HepG2 (cell line): ENCODE measurements around the gene AMBRA1. TPM values are rescaled to one million over a fixed set of nuclear protein-coding genes. Genes with fewer than 3 reads are reported as not detected.

Experiments
- CCDC6 ChIP-seq: sonication (generic); formaldehyde crosslinking; IDR thresholded peaks from 2 replicates; pipeline ENCODE4 v1.8.1; 2022; ENCODE audit warnings: mild to moderate bottlenecking, missing genetic modification reagents, moderate library complexity
- EHMT2 ChIP-seq: fragments of 200-600 bp; sonication (generic); IDR thresholded peaks from 2 replicates; pipeline ENCODE4 v1.7.0; 2017; ENCODE audit warnings: antibody characterized with exemption, low read depth, low read length, borderline replicate concordance
- EP300 ChIP-seq, 3 experiments: sonication (generic) in 1 of 3; formaldehyde crosslinking in 1 of 3; IDR thresholded peaks; 2 replicates each; pipeline versions ENCODE4 v1.5.1 to v1.6.1; 2011 to 2020; ENCODE audit warnings: low read depth in 2 of 3, low read length in 2 of 3, borderline replicate concordance in 1 of 3, improper control_type of control experiment in 1 of 3, mild to moderate bottlenecking in 1 of 3, missing genetic modification reagents in 1 of 3, moderate library complexity in 1 of 3
- HMGA1 ChIP-seq: sonication (generic); formaldehyde crosslinking; conservative IDR thresholded peaks from 2 replicates; pipeline ENCODE4 v1.4.0; 2020; ENCODE audit warnings: missing genetic modification reagents
- HOMEZ ChIP-seq: IDR thresholded peaks from 2 replicates; pipeline ENCODE4 v1.6.1; 2016; ENCODE audit warnings: low read depth
- MEIS2 ChIP-seq: sonication (generic); formaldehyde crosslinking; IDR thresholded peaks from 2 replicates; pipeline ENCODE4 v1.9.0; 2021; ENCODE audit warnings: mild to moderate bottlenecking, missing genetic modification reagents
- NR2F2 ChIP-seq: IDR thresholded peaks from 2 replicates; pipeline ENCODE4 v1.6.1; 2012; ENCODE audit warnings: low read depth, inconsistent platforms, borderline replicate concordance
- PLSCR1 ChIP-seq: sonication (generic); formaldehyde crosslinking; IDR thresholded peaks from 2 replicates; pipeline ENCODE4 v1.5.0; 2020; ENCODE audit warnings: missing genetic modification reagents, mild to moderate bottlenecking, borderline replicate concordance
- PPARG ChIP-seq: conservative IDR thresholded peaks from 2 replicates; pipeline ENCODE4 v1.6.1; 2016; ENCODE audit warnings: missing biosample characterization, missing genetic modification reagents
- SMAD3 ChIP-seq: sonication (generic); formaldehyde crosslinking; IDR thresholded peaks from 2 replicates; pipeline ENCODE4 v1.4.0; 2020; ENCODE audit warnings: missing genetic modification reagents
- SRY ChIP-seq: sonication (generic); formaldehyde crosslinking; IDR thresholded peaks from 2 replicates; pipeline ENCODE4 v1.8.0; 2022; ENCODE audit warnings: mild to moderate bottlenecking, missing genetic modification reagents
- THYN1 ChIP-seq: sonication (generic); formaldehyde crosslinking; IDR thresholded peaks from 2 replicates; pipeline ENCODE4 v1.8.1; 2023; ENCODE audit warnings: low read depth, mild to moderate bottlenecking, moderate library complexity, missing genetic modification reagents, borderline replicate concordance
- ZBTB8A ChIP-seq: sonication (generic); formaldehyde crosslinking; IDR thresholded peaks from 2 replicates; pipeline ENCODE4 v1.4.0; 2020; ENCODE audit warnings: mild to moderate bottlenecking, low read depth, missing genetic modification reagents, borderline replicate concordance
- ZNF510 ChIP-seq: sonication (generic); formaldehyde crosslinking; IDR thresholded peaks from 2 replicates; pipeline ENCODE4 v1.4.0; 2020; ENCODE audit warnings: low read depth, mild to moderate bottlenecking, missing genetic modification reagents
- ZNF576 ChIP-seq: sonication (generic); formaldehyde crosslinking; IDR thresholded peaks from 2 replicates; pipeline ENCODE4 v1.4.0; 2020; ENCODE audit warnings: mild to moderate bottlenecking, missing genetic modification reagents
- ZNF652 ChIP-seq: IDR thresholded peaks from 2 replicates; pipeline ENCODE4 v1.6.1; 2016; ENCODE audit warnings: low read depth, borderline replicate concordance
- ZNF678 ChIP-seq: sonication (generic); formaldehyde crosslinking; IDR thresholded peaks from 2 replicates; pipeline ENCODE4 v1.4.0; 2020; ENCODE audit warnings: mild to moderate bottlenecking, missing genetic modification reagents
- polyA plus RNA-seq, 8 experiments: library from polyadenylated mRNA; depleted of rRNA in 3 of 8; stranded (reverse) in 7 of 8; unstranded in 1 of 8; fragments of >200 nt; fragmentation: Illumina TruSeq in 4 of 8; extraction: Trizol in 4 of 8; gene quantifications; 2 replicates each; pipeline versions ENCODE4 v1.2.1 to v1.2.3, GENCODE V29; 2011 to 2016; ENCODE audit warnings: low read depth in 4 of 8, missing spikeins in 1 of 8, mixed read lengths in 1 of 8; ENCODE audit not compliant: insufficient read depth in 1 of 8
- total RNA-seq, 5 experiments: library from RNA; depleted of rRNA; stranded (reverse); fragments of >200 nt; fragmentation: Illumina TruSeq; extraction: Trizol; gene quantifications; 2 replicates each; pipeline ENCODE4 v1.2.3, GENCODE V29; 2016; ENCODE audit warnings: low read depth in 1 of 5
- TF ChIP-seq, protein P1 (sequence below): sonication (generic); formaldehyde crosslinking; IDR thresholded peaks from 2 replicates; pipeline ENCODE4 v1.8.1; 2023; ENCODE audit warnings: mild to moderate bottlenecking, moderate library complexity, missing genetic modification reagents
- TF ChIP-seq, protein P2 (sequence below): sonication (generic); formaldehyde crosslinking; IDR thresholded peaks from 2 replicates; pipeline ENCODE4 v1.4.0; 2020; ENCODE audit warnings: mild to moderate bottlenecking, missing genetic modification reagents

The AMBRA1 gene
- total and polyA plus RNA-seq, 2 of the 13 experiments (the other 11 are each of a cell fraction or from before 2014, with no cell fraction given): 15.7 to 26.0 TPM

DNA sequence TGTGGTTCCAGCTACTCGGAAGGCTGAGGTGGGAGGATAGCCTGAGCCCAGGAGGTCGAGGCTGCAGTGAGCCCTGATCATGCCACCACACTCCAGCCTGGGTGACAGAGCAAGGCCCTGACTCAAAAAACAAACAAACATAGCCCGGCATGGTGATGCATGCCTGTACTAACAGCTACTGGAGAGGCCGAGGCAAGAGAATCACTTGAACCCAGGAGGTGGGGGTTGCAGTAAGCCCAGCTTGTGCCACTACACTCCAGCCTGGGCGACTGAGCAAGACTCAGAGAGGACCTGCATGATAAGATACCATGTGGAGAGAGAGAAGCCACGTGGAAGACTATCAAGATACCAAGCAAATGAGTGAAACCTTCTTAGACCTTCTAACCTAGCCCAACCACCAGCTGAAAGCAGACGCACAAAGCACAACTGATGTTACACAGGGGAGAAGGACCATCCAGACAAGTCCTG is 36.1 kb downstream of the AMBRA1 start (continued):
- TF ChIP-seq ZNF510 (CRISPR knock-in tag) (no peak), EP300 (IDR thresholded peaks at IDR 0.05; ENCODE audit: low read depth in 2 of 2, low read length in 2 of 2) (no peak), EP300 (CRISPR knock-in tag; IDR thresholded peaks at IDR 0.05; ENCODE audit: borderline replicate concordance) (0 out of 2 replicates have a peak, but pooled peaks have one; percentile 41), ZNF576 (CRISPR knock-in tag) (no peak), PPARG (CRISPR knock-in tag) (0 out of 2 replicates have a peak, but pooled peaks have one; percentile 17), MEIS2 (CRISPR knock-in tag) (no peak), SRY (CRISPR knock-in tag) (no peak), ZNF678 (CRISPR knock-in tag) (no peak), EHMT2 (no peak), NR2F2 (no peak), HOMEZ (CRISPR knock-in tag) (peak; percentile 58; the same call in 1 of the 2 replicates), SMAD3 (0 out of 2 replicates have a peak, but pooled peaks have one; percentile 40), HMGA1 (CRISPR knock-in tag) (no peak), ZBTB8A (CRISPR knock-in tag) (no peak), CCDC6 (no peak), THYN1 (CRISPR knock-in tag) (no peak), ZNF652 (CRISPR knock-in tag) (no peak), PLSCR1 (CRISPR knock-in tag) (no peak)
- TF ChIP-seq, protein P1, sequence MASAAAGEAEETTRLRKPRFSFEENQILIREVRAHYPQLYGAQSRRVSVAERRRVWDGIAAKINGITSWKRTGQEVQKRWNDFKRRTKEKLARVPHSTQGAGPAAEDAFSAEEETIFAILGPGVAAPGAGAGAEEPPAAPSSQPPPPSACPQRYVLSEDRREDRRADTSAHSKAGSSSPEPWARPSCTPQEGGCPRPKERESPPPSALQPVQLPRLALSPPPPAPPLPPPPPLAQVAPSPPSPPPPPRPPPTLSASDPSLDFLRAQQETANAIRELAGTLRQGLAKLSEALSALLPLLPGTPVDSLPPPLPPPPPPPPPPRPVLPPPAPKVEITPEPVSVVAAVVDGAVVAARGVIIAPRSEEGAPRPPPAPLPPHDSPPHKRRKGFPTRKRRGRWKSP (CRISPR knock-in tag): no peak
- TF ChIP-seq, protein P2, sequence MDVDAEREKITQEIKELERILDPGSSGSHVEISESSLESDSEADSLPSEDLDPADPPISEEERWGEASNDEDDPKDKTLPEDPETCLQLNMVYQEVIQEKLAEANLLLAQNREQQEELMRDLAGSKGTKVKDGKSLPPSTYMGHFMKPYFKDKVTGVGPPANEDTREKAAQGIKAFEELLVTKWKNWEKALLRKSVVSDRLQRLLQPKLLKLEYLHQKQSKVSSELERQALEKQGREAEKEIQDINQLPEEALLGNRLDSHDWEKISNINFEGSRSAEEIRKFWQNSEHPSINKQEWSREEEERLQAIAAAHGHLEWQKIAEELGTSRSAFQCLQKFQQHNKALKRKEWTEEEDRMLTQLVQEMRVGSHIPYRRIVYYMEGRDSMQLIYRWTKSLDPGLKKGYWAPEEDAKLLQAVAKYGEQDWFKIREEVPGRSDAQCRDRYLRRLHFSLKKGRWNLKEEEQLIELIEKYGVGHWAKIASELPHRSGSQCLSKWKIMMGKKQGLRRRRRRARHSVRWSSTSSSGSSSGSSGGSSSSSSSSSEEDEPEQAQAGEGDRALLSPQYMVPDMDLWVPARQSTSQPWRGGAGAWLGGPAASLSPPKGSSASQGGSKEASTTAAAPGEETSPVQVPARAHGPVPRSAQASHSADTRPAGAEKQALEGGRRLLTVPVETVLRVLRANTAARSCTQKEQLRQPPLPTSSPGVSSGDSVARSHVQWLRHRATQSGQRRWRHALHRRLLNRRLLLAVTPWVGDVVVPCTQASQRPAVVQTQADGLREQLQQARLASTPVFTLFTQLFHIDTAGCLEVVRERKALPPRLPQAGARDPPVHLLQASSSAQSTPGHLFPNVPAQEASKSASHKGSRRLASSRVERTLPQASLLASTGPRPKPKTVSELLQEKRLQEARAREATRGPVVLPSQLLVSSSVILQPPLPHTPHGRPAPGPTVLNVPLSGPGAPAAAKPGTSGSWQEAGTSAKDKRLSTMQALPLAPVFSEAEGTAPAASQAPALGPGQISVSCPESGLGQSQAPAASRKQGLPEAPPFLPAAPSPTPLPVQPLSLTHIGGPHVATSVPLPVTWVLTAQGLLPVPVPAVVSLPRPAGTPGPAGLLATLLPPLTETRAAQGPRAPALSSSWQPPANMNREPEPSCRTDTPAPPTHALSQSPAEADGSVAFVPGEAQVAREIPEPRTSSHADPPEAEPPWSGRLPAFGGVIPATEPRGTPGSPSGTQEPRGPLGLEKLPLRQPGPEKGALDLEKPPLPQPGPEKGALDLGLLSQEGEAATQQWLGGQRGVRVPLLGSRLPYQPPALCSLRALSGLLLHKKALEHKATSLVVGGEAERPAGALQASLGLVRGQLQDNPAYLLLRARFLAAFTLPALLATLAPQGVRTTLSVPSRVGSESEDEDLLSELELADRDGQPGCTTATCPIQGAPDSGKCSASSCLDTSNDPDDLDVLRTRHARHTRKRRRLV (CRISPR knock-in tag): no peak
